Retinal pigment epithelial cell (primary cell): Measurements from ENCODE around the gene NEK4.

Experiments used
- DNase-seq: peaks from one replicate; pipeline ENCODE4 v3.0.0-alpha.2; 2010; ENCODE audit warnings: low read depth
- H3K4me3 ChIP-seq: 2 replicates; pipeline ENCODE4 v1.5.1; 2011; ENCODE audit warnings: mild to moderate bottlenecking, low read length, control low read depth, moderate library complexity
- CTCF ChIP-seq: conservative IDR thresholded peaks from 2 replicates; pipeline ENCODE4 v1.5.1; 2011; ENCODE audit warnings: low read depth, low read length, control low read depth, inconsistent platforms

Gene NEK4

GRCh38 chr3:52773361-52774065 lies 2.8 kb upstream of the NEK4 start:
- TF ChIP-seq CTCF, result no peak
- no peak for DNase-seq
- no peak overlapping the region for H3K4me3 ChIP-seq

- TF ChIP-seq CTCF, result no peak
- H3K4me3 ChIP-seq, result no peak overlapping the region
- no peak for DNase-seq
These were observed 962 bp upstream of the NEK4 start for GRCh38 chr3:52771702-52772101.

- TF ChIP-seq CTCF, result no peak
- H3K4me3 ChIP-seq, result peak overlapping the region; percentile 85
- no peak for DNase-seq
These were observed 568 bp upstream of the NEK4 start for GRCh38 chr3:52771334-52771681.

GRCh38 chr3:52769786-52770455 lies 819 bp downstream of the NEK4 start:
- peak overlapping the region; percentile 85 for H3K4me3 ChIP-seq
- DNase-seq, result no peak
- TF ChIP-seq CTCF, result no peak

GRCh38 chr3:52763466-52763865 lies 7.3 kb downstream of the NEK4 start:
- peak; percentile 34 for DNase-seq
- TF ChIP-seq CTCF, result no peak
- H3K4me3 ChIP-seq, result no peak overlapping the region

- TF ChIP-seq CTCF, result no peak
- H3K4me3 ChIP-seq, result no peak overlapping the region
- no peak for DNase-seq
These were observed 14.6 kb downstream of the NEK4 start for GRCh38 chr3:52756141-52756540.

GRCh38 chr3:52754373-52754772 lies 16.4 kb downstream of the NEK4 start:
- DNase-seq, result no peak
- no peak overlapping the region for H3K4me3 ChIP-seq
- no peak for TF ChIP-seq CTCF
